ENCODE results near the gene NCOA1.

DNA sequence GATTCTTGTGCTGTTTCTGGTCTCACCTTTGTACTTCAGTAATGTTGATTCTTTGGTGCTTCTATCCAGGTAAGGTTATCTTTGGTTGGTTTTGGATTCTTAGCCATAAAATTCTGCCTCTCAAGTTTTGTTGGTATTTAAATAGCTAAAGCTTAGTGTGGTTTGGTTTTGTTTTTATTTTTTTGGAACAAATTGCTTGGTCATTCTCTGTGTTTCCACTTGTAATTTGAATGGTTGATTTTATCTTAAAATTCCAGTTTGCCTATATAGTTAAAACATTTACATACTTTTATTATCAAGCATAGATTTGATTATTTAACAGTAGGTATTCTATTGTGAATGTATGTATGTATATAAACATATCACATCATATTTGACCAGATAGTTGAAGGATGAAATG, 6.6 kb downstream of the NCOA1 start:
- TF ChIP-seq, protein P1, sequence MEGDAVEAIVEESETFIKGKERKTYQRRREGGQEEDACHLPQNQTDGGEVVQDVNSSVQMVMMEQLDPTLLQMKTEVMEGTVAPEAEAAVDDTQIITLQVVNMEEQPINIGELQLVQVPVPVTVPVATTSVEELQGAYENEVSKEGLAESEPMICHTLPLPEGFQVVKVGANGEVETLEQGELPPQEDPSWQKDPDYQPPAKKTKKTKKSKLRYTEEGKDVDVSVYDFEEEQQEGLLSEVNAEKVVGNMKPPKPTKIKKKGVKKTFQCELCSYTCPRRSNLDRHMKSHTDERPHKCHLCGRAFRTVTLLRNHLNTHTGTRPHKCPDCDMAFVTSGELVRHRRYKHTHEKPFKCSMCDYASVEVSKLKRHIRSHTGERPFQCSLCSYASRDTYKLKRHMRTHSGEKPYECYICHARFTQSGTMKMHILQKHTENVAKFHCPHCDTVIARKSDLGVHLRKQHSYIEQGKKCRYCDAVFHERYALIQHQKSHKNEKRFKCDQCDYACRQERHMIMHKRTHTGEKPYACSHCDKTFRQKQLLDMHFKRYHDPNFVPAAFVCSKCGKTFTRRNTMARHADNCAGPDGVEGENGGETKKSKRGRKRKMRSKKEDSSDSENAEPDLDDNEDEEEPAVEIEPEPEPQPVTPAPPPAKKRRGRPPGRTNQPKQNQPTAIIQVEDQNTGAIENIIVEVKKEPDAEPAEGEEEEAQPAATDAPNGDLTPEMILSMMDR (IDR thresholded peaks at IDR 0.05; ENCODE audit: low read length), result no peak
- no peak for TF ChIP-seq EZH2 (IDR thresholded peaks at IDR 0.05; ENCODE audit: borderline replicate concordance, low read length)
